ENCODE measurements around the gene PROM1.

Gene PROM1

DNA sequence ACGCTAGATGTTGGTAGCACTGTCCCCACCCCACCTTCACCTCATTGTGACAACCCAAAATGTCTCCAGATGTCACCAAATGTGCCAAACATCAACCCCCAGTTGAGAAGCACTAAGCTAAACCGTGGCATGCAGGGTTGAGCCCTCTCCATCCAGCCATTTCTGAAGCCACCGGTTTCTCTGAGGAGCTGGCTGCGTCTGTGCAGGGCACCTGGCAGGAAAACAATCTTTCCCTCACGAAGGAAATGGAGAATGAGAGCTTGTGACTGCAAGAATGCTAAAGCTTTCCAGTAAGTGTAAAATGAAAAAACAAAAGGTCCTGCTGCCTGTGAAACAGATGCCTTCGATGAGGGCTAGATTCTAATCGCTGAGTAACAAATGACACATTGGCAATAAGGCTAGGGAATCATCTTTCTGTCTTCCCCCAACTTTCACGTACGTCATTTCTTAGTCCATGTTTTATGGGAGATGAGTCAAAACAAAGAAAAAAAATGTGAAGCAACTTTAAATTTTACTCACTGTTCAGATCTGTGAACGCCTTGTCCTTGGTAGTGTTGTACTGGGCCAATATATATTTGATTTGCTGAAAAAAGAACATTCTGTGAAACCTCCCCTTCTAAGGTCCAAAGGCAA is 59.9 kb downstream of the PROM1 start:
- DNase-seq = no peak

DNA sequence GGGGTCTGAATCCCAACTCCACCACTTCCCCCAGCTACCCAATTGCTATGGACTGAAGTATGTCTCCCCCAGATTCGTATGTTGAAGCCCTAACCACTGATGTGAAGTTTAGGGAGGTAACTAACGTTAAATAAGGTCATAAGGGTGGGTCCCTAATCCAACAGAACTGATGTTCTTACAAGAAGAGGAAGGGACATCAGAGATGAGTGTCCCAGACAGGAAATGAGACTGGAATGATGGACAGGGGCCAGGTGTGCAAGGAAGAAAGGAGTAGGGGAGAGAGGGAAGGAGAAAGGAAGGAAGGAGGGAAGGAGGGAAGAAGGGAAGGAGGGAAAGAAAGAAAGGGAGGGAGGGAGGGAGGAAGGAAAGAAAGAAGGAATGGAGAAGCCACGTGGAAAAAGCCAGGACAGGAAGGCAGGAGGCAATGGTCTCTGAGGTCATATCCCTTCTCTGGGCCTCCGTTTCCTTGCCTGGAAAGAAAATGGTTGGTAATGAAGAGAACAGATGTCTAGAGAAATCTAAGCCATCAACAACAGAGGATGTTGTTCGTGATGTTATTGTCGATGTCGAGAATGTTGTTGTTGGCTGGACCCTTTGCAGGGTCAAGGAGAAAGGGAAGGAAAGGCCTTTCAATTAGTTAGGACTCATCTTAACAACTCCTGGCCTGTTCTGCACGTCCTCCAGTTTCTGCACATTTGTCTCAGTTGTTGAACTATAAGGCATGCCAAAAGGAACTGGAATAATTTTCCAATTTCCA is 61.8 kb downstream of the PROM1 start:
- DNase-seq = no peak

DNA sequence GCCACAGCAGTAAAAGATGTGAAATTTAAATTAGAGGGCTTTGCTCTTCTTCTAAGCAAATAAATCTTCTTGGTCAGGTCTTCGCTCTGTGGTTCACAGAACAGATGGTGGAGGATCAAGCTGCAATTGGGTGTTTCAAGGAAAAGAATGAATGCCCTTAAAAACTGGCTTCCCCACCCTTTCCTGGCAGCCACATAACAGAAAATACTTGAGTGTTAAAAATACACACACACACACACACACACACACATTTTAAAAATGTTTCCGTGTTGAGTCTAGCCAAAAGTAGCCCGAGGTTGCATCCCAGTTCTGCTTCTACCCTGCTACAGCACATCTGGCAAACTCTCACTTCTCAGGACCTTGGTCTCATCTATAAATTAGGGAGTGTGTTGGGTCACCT is 64.2 kb downstream of the PROM1 start:
- DNase-seq = no peak

DNA sequence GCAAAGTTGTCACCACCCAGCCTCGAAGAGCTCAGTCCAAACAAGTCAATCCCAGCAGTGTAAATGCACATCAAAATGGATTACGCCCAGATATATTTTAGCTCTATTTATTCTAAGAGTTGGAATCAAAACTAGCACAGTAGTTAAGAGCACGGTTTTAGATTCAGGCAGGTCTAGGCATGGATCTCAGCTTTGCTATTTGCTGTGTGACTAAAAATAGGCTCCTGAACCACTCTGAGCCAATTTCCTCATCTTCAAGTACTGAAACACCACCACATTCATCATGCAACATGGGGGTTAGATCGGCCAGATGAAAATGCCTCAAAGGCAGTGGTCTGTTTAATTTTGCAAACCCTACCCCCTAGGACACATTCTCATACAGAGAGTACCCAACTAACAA is 65.0 kb downstream of the PROM1 start:
- DNase-seq = no peak

DNA sequence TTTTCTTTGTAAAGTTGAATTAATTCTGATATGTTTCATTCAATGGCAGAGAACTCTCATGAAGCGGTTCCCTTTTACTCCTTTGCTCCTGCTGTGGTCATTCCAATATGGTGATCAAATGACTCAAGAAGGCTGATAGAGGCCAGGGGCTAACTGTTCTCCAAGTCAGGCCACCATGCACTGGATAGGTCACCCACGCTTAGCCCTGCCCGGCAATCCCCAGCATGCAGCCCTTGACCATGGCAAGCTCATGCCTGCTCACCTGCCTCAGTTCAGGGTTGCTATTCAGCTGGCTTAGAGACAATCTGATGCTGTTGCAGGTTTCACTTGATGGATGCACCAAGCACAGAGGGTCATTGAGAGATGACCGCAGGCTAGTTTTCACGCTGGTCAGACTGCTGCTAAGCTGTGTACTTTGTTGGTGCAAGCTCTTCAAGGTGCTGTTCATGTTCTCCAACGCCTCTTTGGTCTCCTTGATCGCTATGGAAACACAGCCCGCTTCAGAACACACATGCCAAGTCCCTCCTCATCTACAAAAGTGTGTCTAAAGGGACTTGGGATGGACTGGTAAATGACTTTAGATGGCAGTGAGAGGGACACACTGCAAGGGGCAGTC is 65.7 kb downstream of the PROM1 start:
- DNase-seq = no peak

DNA sequence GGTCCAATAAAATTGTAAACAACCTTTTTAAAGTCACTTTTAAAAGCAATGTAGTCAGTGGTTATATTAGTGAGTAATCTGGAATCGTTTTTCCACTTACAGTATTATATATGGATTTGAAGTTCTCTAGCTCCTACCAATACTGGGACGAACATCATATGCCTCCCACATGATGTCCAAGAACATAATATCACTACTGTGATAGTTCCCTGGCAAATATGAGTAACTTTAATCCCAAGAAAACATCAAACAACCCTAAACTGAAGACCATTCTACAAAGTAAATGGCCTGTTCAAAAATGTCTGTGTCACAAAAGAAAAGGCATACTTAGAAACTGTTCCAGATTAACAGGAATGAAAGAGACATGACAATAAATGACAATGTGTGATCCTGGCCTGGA is 67.3 kb downstream of the PROM1 start:
- DNase-seq = no peak

DNA sequence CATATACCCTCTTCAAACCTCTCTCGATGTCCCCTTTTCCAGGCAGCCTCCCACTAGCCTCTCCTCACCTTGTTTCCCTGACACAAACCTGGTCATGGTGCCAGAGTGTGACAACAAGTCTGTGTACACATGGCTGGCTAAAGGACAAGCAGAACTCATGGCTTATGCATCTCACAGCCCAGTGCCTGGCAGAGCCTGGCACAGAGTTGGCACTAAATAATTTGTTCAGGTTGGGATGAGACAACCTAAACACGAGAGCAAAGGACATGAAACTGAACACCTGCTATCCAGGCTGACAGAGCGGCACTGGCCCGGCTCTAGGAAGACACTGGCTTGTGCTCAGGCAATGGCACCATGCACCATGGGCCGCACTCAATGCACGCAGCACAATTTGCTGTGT is 72.7 kb downstream of the PROM1 start:
- no peak for DNase-seq

DNA sequence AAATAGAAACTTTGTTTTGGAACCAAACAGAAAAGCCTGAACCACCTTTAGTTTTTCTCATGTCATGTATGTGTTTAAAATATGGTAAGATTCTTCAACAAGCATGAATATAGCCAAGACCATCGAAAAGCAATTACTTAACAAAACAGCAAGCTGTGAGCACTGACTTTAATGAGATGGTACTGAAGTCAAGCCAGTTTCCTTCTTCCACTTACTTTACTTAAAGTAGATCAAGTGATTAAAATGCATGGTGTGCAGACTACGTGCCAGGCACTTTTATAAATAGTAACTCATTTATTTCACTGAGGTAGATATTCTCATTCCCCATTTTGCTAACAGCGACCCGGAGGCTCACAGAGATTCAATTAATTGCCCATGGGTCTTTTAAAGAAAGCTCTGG is 74.7 kb downstream of the PROM1 start:
- DNase-seq = no peak

DNA sequence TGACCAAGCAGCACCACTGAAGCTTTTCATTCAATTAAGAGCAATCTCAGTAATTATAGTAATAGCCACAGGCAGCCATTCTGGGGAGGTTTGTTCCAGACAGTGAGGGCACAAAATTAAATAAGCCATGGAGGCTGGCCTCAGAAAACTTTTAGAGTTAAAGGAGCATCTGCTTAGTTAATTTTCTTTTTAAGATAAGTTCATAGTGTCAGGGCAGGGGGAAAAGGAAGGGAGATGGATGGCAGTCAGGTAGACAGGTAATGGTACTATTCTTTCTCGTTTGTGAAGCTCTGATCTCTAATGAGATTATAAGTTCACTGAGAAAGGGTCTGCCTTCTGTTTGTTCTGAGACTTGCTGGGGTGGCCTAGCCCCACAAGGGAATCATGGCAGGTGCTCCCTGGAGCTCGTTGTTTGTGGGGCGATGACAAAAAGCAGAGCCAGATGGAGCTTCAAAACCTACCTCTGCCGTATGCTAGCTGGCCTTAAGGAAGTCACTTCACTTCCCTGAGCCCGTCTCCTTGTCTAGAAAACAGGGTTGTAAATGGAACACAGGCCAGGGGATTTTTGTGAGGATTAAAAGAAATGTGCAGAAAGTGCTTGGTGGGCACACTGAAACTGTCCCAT is 76.2 kb downstream of the PROM1 start:
- DNase-seq = no peak

DNA sequence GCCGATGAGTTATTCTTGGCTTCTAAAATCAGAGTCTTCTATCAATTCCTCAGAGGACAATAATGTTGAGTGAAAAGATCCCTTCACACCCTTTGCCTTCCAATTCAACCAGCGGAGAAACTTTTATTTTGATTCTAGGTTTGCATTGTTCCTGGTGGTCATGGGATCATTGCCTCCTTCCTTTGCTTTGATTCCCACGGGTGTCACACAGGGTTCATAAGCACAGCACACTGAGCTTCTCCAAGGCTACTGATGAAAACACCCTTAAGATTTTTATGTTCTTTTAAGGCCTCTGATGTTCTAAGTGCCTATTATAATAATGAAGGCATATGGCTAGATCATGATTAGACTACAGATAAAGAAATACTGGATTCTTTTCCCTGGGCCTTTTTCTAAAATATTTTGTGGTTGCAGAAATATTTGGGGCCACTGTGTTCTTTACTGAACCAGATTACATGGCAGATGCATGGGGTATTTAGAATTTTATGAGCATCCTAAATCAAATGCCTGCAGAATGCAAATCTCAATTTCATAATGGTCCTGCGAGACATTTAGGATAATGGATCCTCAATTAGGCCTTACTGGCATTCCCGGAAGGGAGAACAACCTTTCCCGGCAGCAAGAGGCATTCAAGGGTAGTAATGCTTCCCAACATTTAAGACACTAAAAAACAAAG is 76.9 kb downstream of the PROM1 start:
- DNase-seq = no peak

DNA sequence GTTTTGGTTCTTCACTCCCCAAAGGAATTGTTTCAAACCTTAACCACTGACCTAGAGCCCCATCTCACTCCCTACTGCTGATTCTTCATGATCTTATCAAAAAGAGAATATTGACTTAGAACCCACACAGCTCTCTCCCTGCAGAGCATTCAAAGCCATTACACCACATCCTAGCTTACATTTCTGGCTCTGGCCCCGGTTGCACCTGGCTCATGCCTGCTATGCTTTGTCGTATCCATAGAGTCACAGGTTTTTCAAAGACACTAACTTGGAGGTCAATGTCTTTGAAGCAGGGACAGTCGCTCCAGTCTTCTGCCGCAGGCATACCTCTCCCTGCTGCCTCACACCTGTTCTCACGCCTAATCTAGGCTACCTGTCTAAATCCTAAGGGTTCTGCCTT is 78.1 kb downstream of the PROM1 start:
- DNase-seq = no peak

DNA sequence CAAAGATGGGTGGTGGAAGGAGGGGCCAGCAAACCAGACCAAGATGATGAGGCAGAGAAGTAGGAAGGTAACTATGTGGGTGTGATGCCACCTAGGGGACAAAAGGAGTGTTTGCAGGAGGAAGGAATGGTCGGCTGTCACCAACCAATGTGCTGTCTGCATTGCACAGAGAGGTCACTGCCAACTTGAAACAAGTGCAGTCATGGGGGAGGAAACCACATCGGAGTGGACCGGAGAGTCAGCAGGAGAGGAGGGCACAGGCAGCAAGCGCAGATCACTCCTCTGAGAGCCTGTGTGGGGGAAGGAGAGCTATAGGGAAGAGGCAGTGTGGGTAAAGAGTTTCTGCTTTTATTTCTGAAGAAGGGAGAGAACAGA is 82.4 kb downstream of the PROM1 start:
- DNase-seq = peak; percentile 19 to 50

DNA sequence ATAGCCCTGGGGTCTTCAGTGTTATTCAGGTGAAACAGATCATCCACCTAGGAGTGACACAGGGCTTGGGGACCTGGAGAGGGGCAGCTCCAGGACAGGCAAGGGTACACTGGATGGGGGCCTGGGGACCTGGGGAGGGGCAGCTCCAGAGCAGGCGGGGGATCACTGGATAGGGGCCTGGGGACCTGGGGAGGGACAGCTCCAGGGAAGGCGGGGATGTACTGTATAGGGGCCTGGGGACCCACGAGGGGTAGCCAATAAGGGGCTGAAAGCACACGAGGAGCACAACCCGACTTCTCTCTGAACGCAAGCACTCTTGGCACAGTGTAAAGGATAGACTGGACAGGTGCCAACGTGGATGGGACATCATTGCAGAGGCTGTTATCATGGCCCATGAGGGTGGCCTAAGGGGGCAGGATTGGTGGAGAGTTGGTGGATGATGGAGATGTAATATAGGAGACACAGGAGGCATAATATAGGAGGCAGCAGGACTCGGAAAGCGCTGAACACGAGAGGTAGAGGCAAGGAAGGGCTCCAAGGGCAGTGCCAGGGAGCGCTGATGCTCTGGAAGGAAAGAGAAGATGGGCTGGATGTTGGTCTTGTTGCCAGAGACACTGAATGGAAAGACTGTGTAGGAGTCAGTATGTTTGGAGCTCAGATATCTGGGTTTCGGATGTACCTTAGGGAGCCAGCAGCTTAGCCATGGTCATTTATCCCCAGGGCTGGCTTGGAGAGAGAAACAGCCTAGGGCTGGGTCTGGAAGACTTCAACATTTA is 82.9 kb downstream of the PROM1 start:
- no peak for DNase-seq

DNA sequence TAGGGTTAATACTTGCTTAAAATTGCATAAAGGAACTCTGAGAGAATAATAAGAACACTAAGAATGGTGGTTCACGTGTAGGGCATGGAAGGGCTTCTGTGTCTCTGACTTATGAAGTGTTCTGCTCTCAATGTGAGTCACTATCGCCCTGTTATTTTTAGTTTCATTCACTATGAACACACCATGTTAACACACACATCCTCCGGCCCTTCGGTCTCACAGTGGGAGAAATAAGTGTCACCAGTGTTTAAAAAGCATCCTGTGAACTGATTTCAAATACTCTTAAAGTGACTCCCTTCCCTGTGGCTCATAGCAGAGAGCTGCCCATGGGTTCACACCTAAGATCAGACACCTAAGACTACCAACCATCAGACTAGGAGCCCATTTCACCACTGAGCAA is 87.0 kb downstream of the PROM1 start:
- DNase-seq = no peak

DNA sequence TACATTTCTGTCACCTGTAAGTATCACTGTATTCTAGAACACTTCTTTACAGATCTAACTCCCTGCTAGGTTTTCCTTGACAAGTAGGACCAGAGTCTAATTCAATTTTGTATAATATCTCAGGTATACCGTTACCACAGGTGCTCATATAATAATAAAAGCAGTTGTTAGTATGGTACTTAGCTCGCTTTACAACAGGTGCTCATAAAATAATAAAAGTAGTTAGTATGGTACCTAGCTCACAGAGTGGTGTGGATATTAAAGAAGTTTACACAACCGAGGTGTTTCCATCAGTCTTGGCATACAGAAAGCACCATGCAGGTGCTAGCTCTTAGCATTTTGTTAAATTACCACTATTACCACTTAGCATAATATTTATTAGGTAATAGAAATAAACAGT is 88.0 kb downstream of the PROM1 start:
- DNase-seq = no peak

DNA sequence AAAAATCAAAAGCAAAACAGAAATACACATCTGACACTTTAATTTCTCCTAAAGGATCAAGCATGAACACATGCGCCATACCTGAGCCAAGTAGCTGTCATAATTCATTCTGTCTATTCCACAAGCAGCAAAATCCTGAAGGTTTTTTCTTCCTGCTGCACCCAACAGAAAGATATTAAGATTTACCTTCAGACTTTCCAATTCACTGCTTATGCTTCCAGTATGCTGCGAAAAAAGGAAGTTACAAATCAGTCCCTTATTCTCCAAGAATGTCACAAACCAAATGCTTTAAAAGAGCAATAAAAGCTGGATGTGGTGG is 91.7 kb downstream of the PROM1 start:
- DNase-seq = no peak

DNA sequence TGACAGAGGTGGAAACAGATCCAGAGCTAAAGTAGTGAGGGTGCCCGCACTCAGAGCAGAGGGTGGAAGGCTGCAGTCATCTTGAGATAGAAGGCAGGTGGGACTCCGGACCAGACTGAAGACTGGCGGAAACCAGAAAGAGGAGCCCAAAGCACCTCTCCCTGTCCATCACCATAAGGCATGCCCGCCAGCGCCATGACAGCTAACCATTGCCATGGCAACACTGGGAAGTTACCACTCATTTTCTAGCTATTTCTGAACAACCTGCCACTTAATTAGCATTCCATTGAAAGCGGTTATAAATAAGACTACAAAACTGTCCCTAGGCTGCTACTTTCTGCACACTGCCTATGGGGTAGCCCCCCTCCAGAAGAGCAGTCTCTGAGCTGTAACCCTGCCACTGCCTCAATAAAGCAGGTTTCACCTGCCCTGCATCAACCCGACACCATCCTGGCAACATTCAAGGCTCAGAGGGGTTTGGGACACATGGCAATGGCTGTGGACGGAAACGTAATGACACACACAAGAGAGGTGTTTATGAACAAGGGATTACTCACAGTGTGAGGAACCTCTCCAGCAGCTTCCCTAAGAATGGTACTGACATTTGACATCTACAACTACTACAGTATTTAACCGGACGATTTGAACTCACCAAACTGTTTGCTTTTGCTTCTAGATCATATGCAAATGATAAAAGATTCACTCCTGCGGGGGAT is 93.1 kb downstream of the PROM1 start:
- no peak for DNase-seq

DNA sequence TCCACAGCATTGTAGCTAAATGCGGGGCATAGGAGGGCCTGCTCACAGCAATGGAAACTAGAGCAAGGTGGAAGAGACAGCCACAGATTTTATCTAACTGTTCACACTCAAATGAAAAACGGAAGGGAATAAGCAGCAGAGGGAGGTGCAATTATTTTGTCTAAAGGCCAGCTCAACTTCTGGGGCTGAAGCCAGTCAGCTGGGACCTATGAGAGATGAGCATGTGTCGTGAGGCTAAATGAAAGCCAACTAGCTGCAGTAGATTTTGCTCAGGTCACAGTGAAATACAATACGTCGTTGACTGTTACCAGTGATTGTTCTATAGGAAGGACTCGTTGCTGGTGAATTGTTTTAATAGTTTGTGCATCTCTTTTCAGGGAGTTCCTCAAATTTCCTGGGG is 94.4 kb downstream of the PROM1 start:
- no peak for DNase-seq

DNA sequence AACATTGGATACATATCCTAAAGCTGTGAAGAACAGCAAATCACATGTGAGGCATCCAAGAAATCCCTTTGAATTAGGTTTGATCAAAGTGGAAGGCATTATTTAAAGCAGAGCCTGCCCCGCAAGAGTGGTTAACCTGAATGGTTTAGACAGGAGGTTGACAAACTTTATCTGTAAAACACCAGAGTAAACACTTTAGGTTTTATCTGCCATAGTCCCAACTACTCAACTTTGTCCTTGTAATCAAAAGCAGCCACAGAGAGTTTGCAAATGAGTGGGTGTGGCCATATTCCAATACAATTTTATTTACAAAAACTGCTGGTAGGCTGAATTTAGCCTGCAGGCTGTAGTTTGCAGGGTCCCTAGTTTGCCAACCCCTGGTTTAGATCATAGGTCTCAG is 95.6 kb downstream of the PROM1 start:
- DNase-seq = no peak

DNA sequence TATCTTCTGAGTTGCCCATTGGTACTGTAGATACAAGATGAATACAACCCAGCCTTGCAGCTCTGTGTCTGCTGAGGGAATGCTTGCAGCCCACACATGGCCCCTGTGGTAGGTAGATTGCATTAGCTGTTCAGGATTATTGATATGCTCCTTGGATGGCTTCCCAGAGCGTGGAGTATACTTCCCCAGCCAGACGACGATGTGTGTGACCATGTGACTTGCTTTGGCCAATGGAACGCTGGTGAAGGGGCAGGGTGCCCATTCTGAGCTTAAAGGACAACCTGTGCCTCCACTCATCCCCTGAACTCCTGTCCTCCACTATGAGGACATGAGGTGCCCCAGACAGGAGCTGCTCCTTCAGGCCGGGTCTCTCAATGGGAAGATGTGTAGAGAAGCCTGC is 96.9 kb downstream of the PROM1 start:
- no peak for DNase-seq

DNA sequence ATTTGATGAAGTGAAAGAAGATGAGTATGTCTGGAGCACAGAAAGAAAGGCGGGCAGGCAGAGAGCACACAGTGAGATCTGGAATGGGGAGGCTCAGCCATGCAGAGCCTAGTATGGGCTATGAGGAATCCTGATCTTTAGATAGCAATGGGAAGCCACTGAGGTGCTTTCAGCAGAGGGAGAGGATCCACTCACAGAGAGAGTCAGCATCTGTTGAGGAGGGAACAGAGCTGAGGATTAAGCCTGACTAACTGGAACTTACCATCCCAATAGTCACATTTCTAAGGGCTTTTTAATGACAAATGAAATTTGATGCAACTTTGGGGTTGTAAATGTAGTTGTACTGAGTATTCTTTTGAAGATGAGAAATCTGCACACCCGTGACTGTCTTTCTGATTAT is 100.2 kb downstream of the PROM1 start:
- no peak for DNase-seq

DNA sequence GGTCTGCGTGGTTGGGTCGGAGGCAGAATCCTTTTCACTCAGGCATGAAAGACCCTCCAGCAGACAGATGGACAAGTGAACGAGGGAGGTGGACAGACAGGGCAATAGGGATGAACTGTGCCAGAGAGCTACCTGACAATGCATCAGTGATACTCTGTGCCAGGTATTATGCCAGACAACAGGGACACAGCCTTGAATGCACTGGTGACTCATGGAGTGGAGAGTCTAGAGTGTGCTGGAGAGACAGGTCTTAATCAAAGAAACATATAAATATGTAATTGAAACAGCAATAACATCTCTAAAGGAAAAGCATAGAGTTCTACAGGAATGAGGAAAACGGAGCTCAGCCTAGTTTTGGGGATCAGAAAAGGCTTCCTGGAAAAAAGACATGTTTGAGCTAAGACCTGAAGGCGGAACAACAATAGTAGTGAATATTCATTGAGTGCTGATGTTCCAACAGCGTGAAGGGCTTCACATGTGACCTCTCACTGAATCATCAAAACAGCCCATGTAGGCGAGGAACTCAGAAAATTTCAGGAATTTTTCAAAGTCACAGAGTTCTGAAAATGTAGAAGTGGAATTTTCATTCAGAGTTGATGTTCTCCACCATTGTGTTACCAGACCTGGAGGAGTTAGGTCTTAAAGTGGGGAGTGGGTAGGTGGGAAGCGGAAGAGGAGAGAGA is 100.8 kb downstream of the PROM1 start:
- DNase-seq = no peak
